ENCODE data around the gene HSPA6.
"Not testable (repeated sequence)": the region's sequence is repeated elsewhere in the genome, so short reads cannot be mapped to it uniquely, and the experiment has no call there.

HSPA6 gene

GRCh38 chr1:161548749-161549406 is 24.5 kb downstream of the HSPA6 start:
- not testable (repeated sequence) for H3K36me3 ChIP-seq (ENCODE audit: insufficient read depth, low read length); H3K27ac ChIP-seq (ENCODE audit: low read depth, low read length, poor library complexity, severe bottlenecking); H3K9ac ChIP-seq (ENCODE audit: low read length); H3K79me2 ChIP-seq (ENCODE audit: insufficient read depth, low read length); H3K9me3 ChIP-seq (ENCODE audit: low read length); H3K9me2 ChIP-seq (ENCODE audit: low read depth, low read length); H3K4me1 ChIP-seq (ENCODE audit: insufficient read depth, low read length, severe bottlenecking); H2AFZ ChIP-seq (ENCODE audit: low read length); H3K4me2 ChIP-seq (ENCODE audit: low read length); H4K20me1 ChIP-seq (ENCODE audit: insufficient read depth, low read length); H3K27me3 ChIP-seq (ENCODE audit: insufficient read depth, low read length); H3K4me3 ChIP-seq (ENCODE audit: low read depth, low read length, poor library complexity, severe bottlenecking); H3F3A ChIP-seq (ENCODE audit: insufficient read depth, low read length)

GRCh38 chr1:161549652-161550051 is 25.3 kb downstream of the HSPA6 start, which contains the start of gene FCGR3A:
Gene FCGR3A, minus strand, starts transcription at chr1:161549818. Its CDS starts 82 bp downstream, at chr1:161549736.
- Histone ChIP-seq H3F3A (ENCODE audit: insufficient read depth, low read length) (no peaks in the 10 kb centered on the region), H3K9me2 (ENCODE audit: low read depth, low read length) (no peaks in the 10 kb centered on the region), H3K36me3 (ENCODE audit: insufficient read depth, low read length) (no peaks in the 10 kb centered on the region), H3K4me3 (ENCODE audit: low read depth, low read length, poor library complexity, severe bottlenecking) (no peak within 1 kb of the TSS), H3K27me3 (ENCODE audit: insufficient read depth, low read length) (no peaks in the 10 kb centered on the region), H3K27ac (ENCODE audit: low read depth, low read length, poor library complexity, severe bottlenecking) (no peak within 1 kb of the TSS), H3K9me3 (ENCODE audit: low read length) (no peaks in the 10 kb centered on the region), H2AFZ (ENCODE audit: low read length) (no peak within 1 kb of the TSS), H3K79me2 (ENCODE audit: insufficient read depth, low read length) (no peaks in the 10 kb centered on the region), H3K4me1 (ENCODE audit: insufficient read depth, low read length, severe bottlenecking) (no peaks in the 10 kb centered on the region), H4K20me1 (ENCODE audit: insufficient read depth, low read length) (no peaks in the 10 kb centered on the region), H3K4me2 (ENCODE audit: low read length) (no peak within 1 kb of the TSS), H3K9ac (ENCODE audit: low read length) (no peak within 1 kb of the TSS)
- TF ChIP-seq CTCF (IDR thresholded peaks at IDR 0.05; ENCODE audit: low read length) = no peak
- no peak for TF ChIP-seq EZH2 (IDR thresholded peaks at IDR 0.05; ENCODE audit: borderline replicate concordance, low read length)

GRCh38 chr1:161550942-161551341 is 26.6 kb downstream of the HSPA6 start:
- not testable (repeated sequence) for H2AFZ ChIP-seq (ENCODE audit: low read length); H3F3A ChIP-seq (ENCODE audit: insufficient read depth, low read length); H3K4me1 ChIP-seq (ENCODE audit: insufficient read depth, low read length, severe bottlenecking); H4K20me1 ChIP-seq (ENCODE audit: insufficient read depth, low read length); H3K4me2 ChIP-seq (ENCODE audit: low read length); H3K36me3 ChIP-seq (ENCODE audit: insufficient read depth, low read length); H3K79me2 ChIP-seq (ENCODE audit: insufficient read depth, low read length); H3K27me3 ChIP-seq (ENCODE audit: insufficient read depth, low read length); H3K9me3 ChIP-seq (ENCODE audit: low read length); H3K27ac ChIP-seq (ENCODE audit: low read depth, low read length, poor library complexity, severe bottlenecking); H3K9me2 ChIP-seq (ENCODE audit: low read depth, low read length); H3K4me3 ChIP-seq (ENCODE audit: low read depth, low read length, poor library complexity, severe bottlenecking); H3K9ac ChIP-seq (ENCODE audit: low read length)

- not testable (repeated sequence) for H3K9ac ChIP-seq (ENCODE audit: low read length); H3K27ac ChIP-seq (ENCODE audit: low read depth, low read length, poor library complexity, severe bottlenecking); H3K27me3 ChIP-seq (ENCODE audit: insufficient read depth, low read length); H3K4me3 ChIP-seq (ENCODE audit: low read depth, low read length, poor library complexity, severe bottlenecking); H3K9me2 ChIP-seq (ENCODE audit: low read depth, low read length); H2AFZ ChIP-seq (ENCODE audit: low read length); H3K79me2 ChIP-seq (ENCODE audit: insufficient read depth, low read length); H3K36me3 ChIP-seq (ENCODE audit: insufficient read depth, low read length); H3K4me2 ChIP-seq (ENCODE audit: low read length); H4K20me1 ChIP-seq (ENCODE audit: insufficient read depth, low read length); H3K4me1 ChIP-seq (ENCODE audit: insufficient read depth, low read length, severe bottlenecking); H3F3A ChIP-seq (ENCODE audit: insufficient read depth, low read length); H3K9me3 ChIP-seq (ENCODE audit: low read length)
Observed at GRCh38 chr1:161553631-161554030, 29.3 kb downstream of the HSPA6 start.

- H3K4me3 ChIP-seq (ENCODE audit: low read depth, low read length, poor library complexity, severe bottlenecking); H2AFZ ChIP-seq (ENCODE audit: low read length); H3K79me2 ChIP-seq (ENCODE audit: insufficient read depth, low read length); H3F3A ChIP-seq (ENCODE audit: insufficient read depth, low read length); H3K4me2 ChIP-seq (ENCODE audit: low read length); H3K4me1 ChIP-seq (ENCODE audit: insufficient read depth, low read length, severe bottlenecking); H3K27me3 ChIP-seq (ENCODE audit: insufficient read depth, low read length); H3K27ac ChIP-seq (ENCODE audit: low read depth, low read length, poor library complexity, severe bottlenecking); H3K9me3 ChIP-seq (ENCODE audit: low read length); H3K36me3 ChIP-seq (ENCODE audit: insufficient read depth, low read length); H4K20me1 ChIP-seq (ENCODE audit: insufficient read depth, low read length); H3K9me2 ChIP-seq (ENCODE audit: low read depth, low read length); H3K9ac ChIP-seq (ENCODE audit: low read length): not testable (repeated sequence)
Observed at GRCh38 chr1:161554340-161554739, 30.0 kb downstream of the HSPA6 start.

GRCh38 chr1:161554815-161555417 is 30.6 kb downstream of the HSPA6 start:
- H3K4me2 ChIP-seq (ENCODE audit: low read length); H4K20me1 ChIP-seq (ENCODE audit: insufficient read depth, low read length); H3K79me2 ChIP-seq (ENCODE audit: insufficient read depth, low read length); H3K27ac ChIP-seq (ENCODE audit: low read depth, low read length, poor library complexity, severe bottlenecking); H2AFZ ChIP-seq (ENCODE audit: low read length); H3F3A ChIP-seq (ENCODE audit: insufficient read depth, low read length); H3K4me1 ChIP-seq (ENCODE audit: insufficient read depth, low read length, severe bottlenecking); H3K9me2 ChIP-seq (ENCODE audit: low read depth, low read length); H3K9me3 ChIP-seq (ENCODE audit: low read length); H3K9ac ChIP-seq (ENCODE audit: low read length); H3K36me3 ChIP-seq (ENCODE audit: insufficient read depth, low read length); H3K27me3 ChIP-seq (ENCODE audit: insufficient read depth, low read length); H3K4me3 ChIP-seq (ENCODE audit: low read depth, low read length, poor library complexity, severe bottlenecking): not testable (repeated sequence)

- H3K79me2 ChIP-seq (ENCODE audit: insufficient read depth, low read length); H3K9ac ChIP-seq (ENCODE audit: low read length); H3F3A ChIP-seq (ENCODE audit: insufficient read depth, low read length); H3K27ac ChIP-seq (ENCODE audit: low read depth, low read length, poor library complexity, severe bottlenecking); H3K4me3 ChIP-seq (ENCODE audit: low read depth, low read length, poor library complexity, severe bottlenecking); H3K27me3 ChIP-seq (ENCODE audit: insufficient read depth, low read length); H3K9me2 ChIP-seq (ENCODE audit: low read depth, low read length); H4K20me1 ChIP-seq (ENCODE audit: insufficient read depth, low read length); H3K4me1 ChIP-seq (ENCODE audit: insufficient read depth, low read length, severe bottlenecking); H3K9me3 ChIP-seq (ENCODE audit: low read length); H3K36me3 ChIP-seq (ENCODE audit: insufficient read depth, low read length); H3K4me2 ChIP-seq (ENCODE audit: low read length); H2AFZ ChIP-seq (ENCODE audit: low read length): not testable (repeated sequence)
Observed at GRCh38 chr1:161556143-161556542, 31.8 kb downstream of the HSPA6 start.
